Measurements from ENCODE around the gene PSRC1. TPM values are rescaled to one million over a fixed set of nuclear protein-coding genes. Genes with fewer than 3 reads are reported as not detected.

The PSRC1 gene
- total RNA-seq, 1 donor from 2014 or later = 1.1 TPM

DNA sequence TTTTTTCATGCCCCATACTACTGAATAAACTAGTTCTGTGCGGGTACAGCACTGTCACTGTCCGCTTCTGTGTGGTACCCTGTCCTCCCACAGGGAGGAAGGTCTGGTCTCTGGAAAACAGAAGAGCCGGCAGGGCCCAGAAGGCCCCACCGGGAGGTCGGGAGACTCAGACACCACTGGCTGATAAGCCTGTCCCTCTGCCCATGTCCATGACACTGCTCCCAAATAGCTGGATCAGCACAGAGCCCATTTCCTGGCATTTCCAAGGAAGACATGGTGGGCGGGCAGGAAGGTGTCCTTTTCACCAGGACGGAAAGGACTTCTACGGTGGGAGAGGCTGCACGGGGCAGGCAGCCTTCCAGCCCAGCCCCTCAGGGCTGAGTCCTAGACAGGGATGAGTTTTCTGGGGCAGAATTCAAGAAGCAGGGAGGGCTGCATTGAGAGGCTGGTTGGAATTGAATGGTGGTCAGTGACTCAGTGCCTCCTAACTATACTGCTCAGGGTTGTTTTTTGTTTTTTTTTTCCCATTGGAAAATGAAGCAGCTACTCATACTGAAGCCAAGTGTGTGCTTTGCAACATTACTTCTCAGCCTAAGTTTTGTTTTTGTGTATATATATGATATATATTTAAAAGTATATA is 7.1 kb downstream of the PSRC1 start:
- FAIRE-seq (no peak), DNase-seq (ENCODE audit: low read depth) (peak; percentile 67)
- TF ChIP-seq, protein P1, sequence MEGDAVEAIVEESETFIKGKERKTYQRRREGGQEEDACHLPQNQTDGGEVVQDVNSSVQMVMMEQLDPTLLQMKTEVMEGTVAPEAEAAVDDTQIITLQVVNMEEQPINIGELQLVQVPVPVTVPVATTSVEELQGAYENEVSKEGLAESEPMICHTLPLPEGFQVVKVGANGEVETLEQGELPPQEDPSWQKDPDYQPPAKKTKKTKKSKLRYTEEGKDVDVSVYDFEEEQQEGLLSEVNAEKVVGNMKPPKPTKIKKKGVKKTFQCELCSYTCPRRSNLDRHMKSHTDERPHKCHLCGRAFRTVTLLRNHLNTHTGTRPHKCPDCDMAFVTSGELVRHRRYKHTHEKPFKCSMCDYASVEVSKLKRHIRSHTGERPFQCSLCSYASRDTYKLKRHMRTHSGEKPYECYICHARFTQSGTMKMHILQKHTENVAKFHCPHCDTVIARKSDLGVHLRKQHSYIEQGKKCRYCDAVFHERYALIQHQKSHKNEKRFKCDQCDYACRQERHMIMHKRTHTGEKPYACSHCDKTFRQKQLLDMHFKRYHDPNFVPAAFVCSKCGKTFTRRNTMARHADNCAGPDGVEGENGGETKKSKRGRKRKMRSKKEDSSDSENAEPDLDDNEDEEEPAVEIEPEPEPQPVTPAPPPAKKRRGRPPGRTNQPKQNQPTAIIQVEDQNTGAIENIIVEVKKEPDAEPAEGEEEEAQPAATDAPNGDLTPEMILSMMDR (IDR thresholded peaks at IDR 0.05; ENCODE audit: insufficient read depth, low read length, severe bottlenecking) = no peak
- no peaks in the 10 kb centered on the region for H3K27me3 ChIP-seq (ENCODE audit: control insufficient read depth, insufficient read depth, low read length)
- H3K4me3 ChIP-seq (ENCODE audit: low read depth, low read length) = no peak overlapping the region
- H3K36me3 ChIP-seq (ENCODE audit: control insufficient read depth, insufficient read depth, low read length) = peaks cover 21% of the 10 kb centered on the region

DNA sequence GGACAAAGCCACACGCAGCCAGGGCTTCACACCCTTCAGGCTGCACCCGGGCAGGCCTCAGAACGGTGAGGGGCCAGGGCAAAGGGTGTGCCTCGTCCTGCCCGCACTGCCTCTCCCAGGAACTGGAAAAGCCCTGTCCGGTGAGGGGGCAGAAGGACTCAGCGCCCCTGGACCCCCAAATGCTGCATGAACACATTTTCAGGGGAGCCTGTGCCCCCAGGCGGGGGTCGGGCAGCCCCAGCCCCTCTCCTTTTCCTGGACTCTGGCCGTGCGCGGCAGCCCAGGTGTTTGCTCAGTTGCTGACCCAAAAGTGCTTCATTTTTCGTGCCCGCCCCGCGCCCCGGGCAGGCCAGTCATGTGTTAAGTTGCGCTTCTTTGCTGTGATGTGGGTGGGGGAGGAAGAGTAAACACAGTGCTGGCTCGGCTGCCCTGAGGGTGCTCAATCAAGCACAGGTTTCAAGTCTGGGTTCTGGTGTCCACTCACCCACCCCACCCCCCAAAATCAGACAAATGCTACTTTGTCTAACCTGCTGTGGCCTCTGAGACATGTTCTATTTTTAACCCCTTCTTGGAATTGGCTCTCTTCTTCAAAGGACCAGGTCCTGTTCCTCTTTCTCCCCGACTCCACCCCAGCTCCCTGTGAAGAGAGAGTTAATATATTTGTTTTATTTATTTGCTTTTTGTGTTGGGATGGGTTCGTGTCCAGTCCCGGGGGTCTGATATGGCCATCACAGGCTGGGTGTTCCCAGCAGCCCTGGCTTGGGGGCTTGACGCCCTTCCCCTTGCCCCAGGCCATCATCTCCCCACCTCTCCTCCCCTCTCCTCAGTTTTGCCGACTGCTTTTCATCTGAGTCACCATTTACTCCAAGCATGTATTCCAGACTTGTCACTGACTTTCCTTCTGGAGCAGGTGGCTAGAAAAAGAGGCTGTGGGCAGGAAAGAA is 8.1 kb downstream of the PSRC1 start:
- DNase-seq (ENCODE audit: low read depth) (peak; percentile 95), FAIRE-seq (no peak)
- Histone ChIP-seq H3K36me3 (ENCODE audit: control insufficient read depth, insufficient read depth, low read length) (peaks cover 28% of the 10 kb centered on the region), H3K27me3 (ENCODE audit: control insufficient read depth, insufficient read depth, low read length) (no peaks in the 10 kb centered on the region), H3K4me3 (ENCODE audit: low read depth, low read length) (no peak overlapping the region)
- TF ChIP-seq, protein P1 (IDR thresholded peaks at IDR 0.05; ENCODE audit: insufficient read depth, low read length, severe bottlenecking) = no peak

DNA sequence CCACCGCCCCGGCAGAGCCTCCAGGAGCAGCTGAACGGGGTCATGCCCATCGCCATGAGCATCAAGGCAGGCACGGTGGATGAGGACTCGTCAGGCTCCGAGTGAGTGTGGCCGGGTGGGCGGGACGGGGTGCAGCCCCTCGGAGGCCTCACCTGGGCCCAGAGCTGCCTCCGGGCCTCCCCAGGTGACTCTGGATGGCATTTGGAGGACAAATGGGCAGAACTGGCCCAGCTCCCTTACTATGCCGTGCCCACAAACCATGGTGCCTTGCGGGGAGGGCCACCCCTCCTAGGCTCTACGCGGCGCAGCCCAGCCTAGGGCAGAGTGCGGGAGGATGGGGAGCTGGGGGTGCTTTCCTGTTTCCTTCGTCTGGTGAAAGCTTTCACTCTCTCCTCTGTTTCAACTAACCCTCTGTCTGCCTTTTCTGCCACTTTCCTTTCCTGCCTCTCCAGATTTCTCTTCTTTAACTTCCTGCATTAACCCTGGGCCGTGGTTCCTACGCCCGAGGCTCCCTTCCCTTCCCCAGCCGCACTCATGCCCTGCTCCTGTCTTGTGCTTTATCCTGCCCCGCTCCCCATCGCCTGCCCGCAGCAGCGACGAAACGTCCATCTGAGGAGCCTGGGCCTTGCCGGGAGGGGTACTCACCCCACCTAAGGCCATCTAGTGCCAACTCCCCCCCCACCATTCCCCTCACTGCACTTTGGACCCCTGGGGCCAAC is 9.2 kb downstream of the PSRC1 start:
- H3K4me3 ChIP-seq (ENCODE audit: low read depth, low read length) = peak overlapping the region; percentile 19
- FAIRE-seq = no peak
- TF ChIP-seq, protein P1 (IDR thresholded peaks at IDR 0.05; ENCODE audit: insufficient read depth, low read length, severe bottlenecking) = no peak

DNA sequence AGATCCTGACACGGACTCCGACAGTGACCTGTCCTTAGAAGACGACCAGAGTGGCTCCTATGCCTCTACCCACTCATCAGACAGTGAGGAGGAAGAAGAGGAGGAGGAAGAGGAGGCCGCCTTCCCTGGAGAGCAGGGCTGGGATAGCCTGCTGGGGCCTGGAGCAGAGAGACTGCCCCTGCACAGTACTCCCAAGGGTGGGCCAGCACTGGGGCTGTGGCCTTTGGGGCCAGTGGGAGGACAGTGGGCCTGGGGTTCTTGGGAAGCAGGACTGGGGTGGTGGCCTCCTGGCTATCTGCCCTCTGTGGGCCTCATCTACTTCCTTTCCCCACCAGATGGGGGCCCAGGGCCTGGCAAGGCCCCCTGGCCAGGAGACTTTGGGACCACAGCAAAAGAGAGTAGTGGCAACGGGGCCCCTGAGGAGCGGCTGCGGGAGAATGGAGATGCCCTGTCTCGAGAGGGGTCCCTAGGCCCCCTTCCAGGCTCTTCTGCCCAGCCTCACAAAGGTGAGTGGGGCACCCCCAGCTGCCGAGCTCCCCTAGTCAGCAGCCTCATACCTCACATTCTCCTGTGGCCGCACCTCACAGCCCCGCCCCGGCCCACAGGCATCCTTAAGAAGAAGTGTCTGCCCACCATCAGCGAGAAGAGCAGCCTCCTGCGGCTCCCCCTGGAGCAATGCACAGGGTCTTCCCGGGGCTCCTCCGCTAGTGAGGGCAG is 10.0 kb downstream of the PSRC1 start:
- peaks cover 42% of the 10 kb centered on the region for H3K36me3 ChIP-seq (ENCODE audit: control insufficient read depth, insufficient read depth, low read length)
- no peaks in the 10 kb centered on the region for H3K27me3 ChIP-seq (ENCODE audit: control insufficient read depth, insufficient read depth, low read length)
- DNase-seq (ENCODE audit: low read depth) = no peak
- no peak for FAIRE-seq
- H3K4me3 ChIP-seq (ENCODE audit: low read depth, low read length) = peak overlapping the region; percentile 19
- TF ChIP-seq, protein P1 (IDR thresholded peaks at IDR 0.05; ENCODE audit: insufficient read depth, low read length, severe bottlenecking) = no peak

More for the DNA sequence above, 9.2 kb downstream of the PSRC1 start:
- Histone ChIP-seq H3K36me3 (ENCODE audit: control insufficient read depth, insufficient read depth, low read length) (peaks cover 36% of the 10 kb centered on the region), H3K27me3 (ENCODE audit: control insufficient read depth, insufficient read depth, low read length) (no peaks in the 10 kb centered on the region)
- no peak for DNase-seq (ENCODE audit: low read depth)

DNA sequence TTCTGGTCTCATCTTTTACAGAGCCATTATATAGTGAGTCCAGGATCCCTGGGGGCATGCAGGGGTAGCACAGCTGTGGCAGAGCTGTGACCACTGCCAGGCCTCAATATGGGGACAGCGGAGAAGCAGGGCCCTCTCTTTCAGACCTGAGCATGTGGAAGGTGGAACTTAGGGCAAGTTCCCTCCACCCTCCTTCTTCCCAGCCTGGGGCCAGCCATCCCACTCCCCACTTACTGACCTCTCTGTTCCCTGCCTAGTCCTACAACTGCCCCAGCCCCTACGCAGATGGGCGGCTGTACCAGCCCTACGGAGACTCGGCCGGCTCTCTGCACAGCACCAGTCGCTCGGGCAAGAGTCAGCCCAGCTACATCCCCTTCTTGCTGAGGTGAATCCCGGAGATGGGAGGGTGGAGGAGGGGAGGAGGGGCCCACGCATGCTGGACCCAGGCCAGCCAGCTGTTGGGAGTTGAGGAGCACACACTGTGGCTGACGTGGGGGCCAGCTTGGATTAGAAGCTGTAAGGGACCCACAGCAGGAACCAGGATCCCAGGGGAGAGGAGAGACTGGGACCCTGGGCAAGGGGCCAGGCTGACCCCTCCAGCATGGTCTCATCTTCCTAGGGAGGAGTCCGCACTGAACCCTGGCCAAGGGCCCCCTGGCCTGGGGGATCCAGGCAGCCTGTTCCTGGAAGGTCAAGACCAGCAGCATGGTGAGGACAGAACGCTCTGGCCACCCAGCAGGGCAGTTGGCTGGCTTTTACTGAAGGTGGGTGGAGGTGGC is 10.7 kb downstream of the PSRC1 start:
- no peak for DNase-seq (ENCODE audit: low read depth)
- TF ChIP-seq, protein P1 (IDR thresholded peaks at IDR 0.05; ENCODE audit: insufficient read depth, low read length, severe bottlenecking) = no peak
- Histone ChIP-seq H3K27me3 (ENCODE audit: control insufficient read depth, insufficient read depth, low read length) (no peaks in the 10 kb centered on the region), H3K4me3 (ENCODE audit: low read depth, low read length) (no peak overlapping the region), H3K36me3 (ENCODE audit: control insufficient read depth, insufficient read depth, low read length) (peaks cover 49% of the 10 kb centered on the region)
- no peak for FAIRE-seq
